ENCODE data around the gene GHITM.
"Not testable (repeated sequence)": the region's sequence is repeated elsewhere in the genome, so short reads cannot be mapped to it uniquely, and the experiment has no call there.

Gene GHITM

DNA sequence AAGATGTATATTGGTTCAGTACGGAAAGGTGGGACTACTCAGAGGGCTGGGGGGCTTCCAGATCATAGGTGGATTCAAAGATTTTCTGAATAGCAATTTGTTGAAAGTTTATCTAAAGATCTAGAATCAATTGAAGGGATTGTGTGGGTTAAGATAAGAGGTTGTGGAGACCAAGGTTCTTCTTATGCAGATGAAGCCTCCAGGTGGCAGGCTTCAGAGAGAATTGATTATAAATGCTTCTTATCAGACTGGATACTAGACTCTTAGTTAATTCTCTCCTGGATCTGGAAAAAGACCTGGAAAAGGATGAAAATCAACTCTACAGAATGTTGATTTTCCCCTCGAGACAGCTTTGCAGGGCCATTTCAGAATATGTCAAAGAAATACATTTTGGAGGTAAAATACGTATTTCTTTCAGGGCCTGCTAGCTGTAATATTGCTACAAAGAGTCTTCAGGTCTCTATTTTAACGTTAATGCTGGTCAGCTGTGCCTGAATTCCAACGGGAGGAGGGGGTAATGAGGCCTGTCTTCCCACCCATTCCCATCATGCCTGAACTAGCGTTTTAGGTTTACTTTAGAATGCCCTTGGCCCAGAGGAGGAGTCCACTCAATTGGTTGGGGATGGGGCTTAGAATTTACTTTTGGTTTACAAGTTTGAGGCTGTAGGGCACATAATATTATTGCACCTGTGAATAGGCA is 21.5 kb downstream of the GHITM start:
- no peak overlapping the region for H3K27ac ChIP-seq (ENCODE audit: low read depth, low read length)
- H3K27me3 ChIP-seq (ENCODE audit: control insufficient read depth in 1 of 2, insufficient read depth in 2 of 2, low read length in 2 of 2) = peaks cover 3 to 4% of the 10 kb centered on the region in 2 donors
- no peaks in the 10 kb centered on the region for H3K9me3 ChIP-seq (ENCODE audit: control insufficient read depth in 1 of 2, low read length in 2 of 2)
- peaks cover 9 to 16% of the 10 kb centered on the region in 2 donors for H3K4me1 ChIP-seq (ENCODE audit: control insufficient read depth in 1 of 2, insufficient read depth in 2 of 2, low read length in 2 of 2)
- H3K4me3 ChIP-seq (ENCODE audit: low read depth in 1 of 2, low read length in 2 of 2) = no peak overlapping the region
- no peaks in the 10 kb centered on the region for H3K36me3 ChIP-seq (ENCODE audit: control insufficient read depth in 1 of 2, insufficient read depth in 2 of 2, low read length in 2 of 2)
- H3K9ac ChIP-seq (ENCODE audit: low read depth in 1 of 2, low read length in 2 of 2) = no peak overlapping the region

DNA sequence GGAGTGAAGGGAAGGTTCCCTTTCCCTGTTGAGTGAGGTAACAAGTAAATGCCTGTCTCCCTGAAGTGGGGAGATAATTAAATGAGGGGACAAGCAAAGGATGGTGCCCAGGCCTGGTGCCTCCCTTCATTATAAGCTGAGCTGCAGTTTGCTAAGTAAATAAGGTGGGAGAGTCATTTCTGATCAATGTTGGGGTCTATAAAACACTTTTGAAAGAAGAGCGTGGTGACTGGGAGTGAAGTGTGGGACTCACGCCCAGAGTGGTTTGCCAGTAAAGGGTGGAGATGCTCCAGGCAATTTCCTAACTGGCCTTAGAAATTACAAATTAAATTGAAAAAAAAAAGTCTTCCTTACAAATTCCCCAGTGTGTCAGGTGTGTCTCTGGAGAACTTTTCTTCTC is 24.7 kb downstream of the GHITM start:
- Histone ChIP-seq H3K4me1 (ENCODE audit: control insufficient read depth in 1 of 2, insufficient read depth in 2 of 2, low read length in 2 of 2) (peaks cover 3 to 5% of the 10 kb centered on the region in 2 donors), H3K9me3 (ENCODE audit: control insufficient read depth in 1 of 2, low read length in 2 of 2) (no peaks in the 10 kb centered on the region), H3K27me3 (ENCODE audit: control insufficient read depth in 1 of 2, insufficient read depth in 2 of 2, low read length in 2 of 2) (peaks cover 3 to 4% of the 10 kb centered on the region in 2 donors), H3K9ac (ENCODE audit: low read depth in 1 of 2, low read length in 2 of 2) (no peak overlapping the region), H3K36me3 (ENCODE audit: control insufficient read depth in 1 of 2, insufficient read depth in 2 of 2, low read length in 2 of 2) (no peaks in the 10 kb centered on the region), H3K4me3 (ENCODE audit: low read depth in 1 of 2, low read length in 2 of 2) (no peak overlapping the region), H3K27ac (ENCODE audit: low read depth, low read length) (no peak overlapping the region)

- Histone ChIP-seq H3K9me3 (ENCODE audit: control insufficient read depth in 1 of 2, low read length in 2 of 2) (no peaks in the 10 kb centered on the region), H3K9ac (ENCODE audit: low read depth in 1 of 2, low read length in 2 of 2) (no peak overlapping the region), H3K4me3 (ENCODE audit: low read depth in 1 of 2, low read length in 2 of 2) (no peak overlapping the region), H3K4me1 (ENCODE audit: control insufficient read depth in 1 of 2, insufficient read depth in 2 of 2, low read length in 2 of 2) (peaks cover 0 to 2% of the 10 kb centered on the region in 2 donors), H3K27me3 (ENCODE audit: control insufficient read depth in 1 of 2, insufficient read depth in 2 of 2, low read length in 2 of 2) (peaks cover 0 to 4% of the 10 kb centered on the region in 2 donors), H3K27ac (ENCODE audit: low read depth, low read length) (no peak overlapping the region), H3K36me3 (ENCODE audit: control insufficient read depth in 1 of 2, insufficient read depth in 2 of 2, low read length in 2 of 2) (no peaks in the 10 kb centered on the region)
These were observed 25.1 kb downstream of the GHITM start for GRCh38 chr10:84164442-84164841.

DNA sequence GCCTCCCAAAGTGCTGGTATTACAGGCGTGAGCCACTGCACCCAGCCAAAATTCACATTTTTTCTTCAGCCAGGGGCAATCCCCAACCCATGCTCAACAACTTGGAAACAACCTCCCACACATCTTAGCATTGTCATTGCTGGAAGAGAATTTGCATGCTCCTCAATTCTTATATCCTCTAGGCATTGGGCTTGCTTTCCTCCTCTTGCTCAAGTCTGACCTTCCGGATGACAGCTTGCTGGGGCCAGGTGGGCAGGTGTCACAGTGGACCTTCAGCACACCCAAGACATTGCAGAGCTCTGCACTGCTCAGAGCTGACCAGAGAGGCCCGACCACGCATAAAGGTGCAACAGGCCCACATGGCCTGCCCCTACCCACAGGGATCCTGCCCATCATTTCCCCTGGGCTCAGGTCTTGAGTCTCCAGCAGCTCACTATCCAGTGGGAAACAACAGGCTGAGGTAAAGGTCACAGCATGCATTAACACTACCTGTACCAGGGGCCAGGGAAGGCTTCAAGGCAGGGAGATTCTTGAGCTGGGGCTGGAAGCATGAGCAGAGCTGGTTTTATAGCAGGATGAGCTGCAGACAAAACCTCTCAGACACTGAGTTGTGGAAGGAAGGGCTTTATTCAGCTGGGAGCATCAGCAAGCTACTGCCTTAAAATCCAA is 27.4 kb downstream of the GHITM start:
- Histone ChIP-seq H3K36me3 (ENCODE audit: control insufficient read depth in 1 of 2, insufficient read depth in 2 of 2, low read length in 2 of 2) (no peaks in the 10 kb centered on the region), H3K27ac (ENCODE audit: low read depth, low read length) (no peak overlapping the region), H3K4me3 (ENCODE audit: low read depth in 1 of 2, low read length in 2 of 2) (no peak overlapping the region), H3K9ac (ENCODE audit: low read depth in 1 of 2, low read length in 2 of 2) (no peak overlapping the region), H3K27me3 (ENCODE audit: control insufficient read depth in 1 of 2, insufficient read depth in 2 of 2, low read length in 2 of 2) (peaks cover 0 to under 1% of the 10 kb centered on the region in 2 donors), H3K9me3 (ENCODE audit: control insufficient read depth in 1 of 2, low read length in 2 of 2) (no peaks in the 10 kb centered on the region), H3K4me1 (ENCODE audit: control insufficient read depth in 1 of 2, insufficient read depth in 2 of 2, low read length in 2 of 2) (no peaks in the 10 kb centered on the region)

DNA sequence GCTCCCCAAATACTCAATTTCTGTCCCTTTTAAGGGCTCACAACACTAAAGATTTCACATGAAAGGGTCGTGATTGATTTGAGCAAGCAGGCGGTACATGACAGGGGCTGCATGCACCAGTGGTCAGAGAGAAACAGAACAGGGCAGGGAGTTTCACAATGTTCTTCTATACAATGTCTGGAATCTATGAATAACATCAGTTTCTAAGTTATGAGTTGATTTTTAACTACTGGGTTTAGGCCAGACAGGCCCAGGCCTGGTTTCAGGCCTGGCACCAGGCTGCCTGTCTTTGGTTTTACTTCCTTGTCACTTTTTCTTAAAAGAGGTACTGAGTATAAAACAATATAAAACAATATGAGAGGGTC is 28.0 kb downstream of the GHITM start:
- H3K9ac ChIP-seq (ENCODE audit: low read depth in 1 of 2, low read length in 2 of 2); H3K36me3 ChIP-seq (ENCODE audit: control insufficient read depth in 1 of 2, insufficient read depth in 2 of 2, low read length in 2 of 2); H3K27ac ChIP-seq (ENCODE audit: low read depth, low read length); H3K4me3 ChIP-seq (ENCODE audit: low read depth in 1 of 2, low read length in 2 of 2); H3K9me3 ChIP-seq (ENCODE audit: control insufficient read depth in 1 of 2, low read length in 2 of 2); H3K4me1 ChIP-seq (ENCODE audit: control insufficient read depth in 1 of 2, insufficient read depth in 2 of 2, low read length in 2 of 2); H3K27me3 ChIP-seq (ENCODE audit: control insufficient read depth in 1 of 2, insufficient read depth in 2 of 2, low read length in 2 of 2): not testable (repeated sequence)

DNA sequence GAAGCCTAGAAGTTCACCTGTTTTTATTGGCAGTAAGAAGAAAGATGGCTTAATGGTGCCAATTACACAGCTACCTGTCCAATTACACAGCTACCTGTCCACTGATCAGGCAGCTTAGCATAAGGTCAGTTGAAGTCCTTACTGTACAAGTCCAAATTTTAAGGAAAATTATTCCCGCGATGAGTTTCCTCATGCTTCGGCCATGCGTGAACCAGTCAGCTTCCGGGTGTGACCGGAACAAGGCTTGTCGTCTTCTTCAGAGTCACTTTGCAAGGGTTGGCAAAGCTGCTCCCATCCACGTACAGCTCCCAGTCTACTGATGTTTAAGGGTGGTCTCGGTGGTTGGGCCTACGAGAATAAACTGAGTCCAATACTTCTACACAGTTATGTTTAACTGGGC is 29.1 kb downstream of the GHITM start:
- H3K9ac ChIP-seq (ENCODE audit: low read depth in 1 of 2, low read length in 2 of 2); H3K9me3 ChIP-seq (ENCODE audit: control insufficient read depth in 1 of 2, low read length in 2 of 2); H3K27ac ChIP-seq (ENCODE audit: low read depth, low read length); H3K4me1 ChIP-seq (ENCODE audit: control insufficient read depth in 1 of 2, insufficient read depth in 2 of 2, low read length in 2 of 2); H3K36me3 ChIP-seq (ENCODE audit: control insufficient read depth in 1 of 2, insufficient read depth in 2 of 2, low read length in 2 of 2); H3K27me3 ChIP-seq (ENCODE audit: control insufficient read depth in 1 of 2, insufficient read depth in 2 of 2, low read length in 2 of 2); H3K4me3 ChIP-seq (ENCODE audit: low read depth in 1 of 2, low read length in 2 of 2): not testable (repeated sequence)

DNA sequence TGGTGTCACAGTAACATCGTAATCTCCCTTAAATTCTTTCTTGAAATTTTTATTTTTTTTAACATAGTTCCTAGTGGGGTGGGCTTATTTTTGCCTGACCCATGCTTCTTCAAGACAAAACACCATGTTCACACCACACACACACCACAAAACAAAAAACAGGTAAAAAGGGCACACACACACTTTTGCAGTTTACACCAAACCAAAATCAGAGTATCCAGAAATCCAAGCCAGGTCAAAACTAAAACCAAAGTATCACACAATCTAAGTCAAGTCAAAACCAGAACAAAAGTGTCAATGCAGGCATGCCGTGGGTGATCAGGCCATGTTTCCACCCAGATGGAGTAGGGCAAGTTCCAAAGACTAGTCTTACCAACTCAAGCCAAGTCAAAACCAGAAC is 31.9 kb downstream of the GHITM start:
- H3K9me3 ChIP-seq (ENCODE audit: control insufficient read depth in 1 of 2, low read length in 2 of 2); H3K9ac ChIP-seq (ENCODE audit: low read depth in 1 of 2, low read length in 2 of 2); H3K4me3 ChIP-seq (ENCODE audit: low read depth in 1 of 2, low read length in 2 of 2); H3K27ac ChIP-seq (ENCODE audit: low read depth, low read length); H3K36me3 ChIP-seq (ENCODE audit: control insufficient read depth in 1 of 2, insufficient read depth in 2 of 2, low read length in 2 of 2); H3K27me3 ChIP-seq (ENCODE audit: control insufficient read depth in 1 of 2, insufficient read depth in 2 of 2, low read length in 2 of 2); H3K4me1 ChIP-seq (ENCODE audit: control insufficient read depth in 1 of 2, insufficient read depth in 2 of 2, low read length in 2 of 2): not testable (repeated sequence)

DNA sequence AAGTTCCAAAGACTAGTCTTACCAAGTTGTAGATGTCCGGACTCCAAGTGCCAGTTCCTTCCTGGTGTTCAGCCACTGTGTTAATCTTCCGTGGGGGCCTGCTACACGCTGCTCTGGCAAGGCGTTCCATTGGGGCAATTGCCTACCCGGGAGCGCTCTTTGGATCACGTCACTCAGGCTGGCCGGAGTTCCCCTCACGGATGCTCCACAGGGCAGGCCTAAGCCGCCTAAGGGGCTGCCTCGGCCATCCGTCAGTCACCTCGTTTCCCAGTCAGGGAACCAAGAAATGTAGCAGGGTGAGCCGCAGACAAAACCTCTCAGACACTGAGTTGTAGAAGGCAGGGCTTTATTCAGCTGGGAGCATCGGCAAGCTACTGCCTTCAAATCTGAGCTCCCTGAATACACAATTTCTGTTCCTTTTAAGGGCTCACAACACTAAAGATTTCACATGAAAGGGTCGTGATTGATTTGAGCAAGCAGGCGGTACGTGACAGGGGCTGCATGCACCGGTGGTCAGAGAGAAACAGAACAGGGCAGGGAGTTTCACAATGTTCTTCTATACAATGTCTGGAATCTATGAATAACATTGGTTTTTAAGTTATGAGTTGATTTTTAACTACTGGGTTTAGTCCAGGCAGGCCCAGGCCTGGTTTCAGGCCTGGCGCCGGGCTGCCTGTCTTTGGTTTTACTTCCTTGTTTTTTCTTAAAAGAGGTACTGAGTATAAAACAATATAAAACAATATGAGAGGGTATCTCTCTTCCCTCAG is 32.6 kb downstream of the GHITM start:
- not testable (repeated sequence) for H3K9ac ChIP-seq (ENCODE audit: low read depth in 1 of 2, low read length in 2 of 2); H3K27me3 ChIP-seq (ENCODE audit: control insufficient read depth in 1 of 2, insufficient read depth in 2 of 2, low read length in 2 of 2); H3K4me3 ChIP-seq (ENCODE audit: low read depth in 1 of 2, low read length in 2 of 2); H3K9me3 ChIP-seq (ENCODE audit: control insufficient read depth in 1 of 2, low read length in 2 of 2); H3K36me3 ChIP-seq (ENCODE audit: control insufficient read depth in 1 of 2, insufficient read depth in 2 of 2, low read length in 2 of 2); H3K4me1 ChIP-seq (ENCODE audit: control insufficient read depth in 1 of 2, insufficient read depth in 2 of 2, low read length in 2 of 2)
- peak overlapping the region; percentile 14 for H3K27ac ChIP-seq (ENCODE audit: low read depth, low read length)

DNA sequence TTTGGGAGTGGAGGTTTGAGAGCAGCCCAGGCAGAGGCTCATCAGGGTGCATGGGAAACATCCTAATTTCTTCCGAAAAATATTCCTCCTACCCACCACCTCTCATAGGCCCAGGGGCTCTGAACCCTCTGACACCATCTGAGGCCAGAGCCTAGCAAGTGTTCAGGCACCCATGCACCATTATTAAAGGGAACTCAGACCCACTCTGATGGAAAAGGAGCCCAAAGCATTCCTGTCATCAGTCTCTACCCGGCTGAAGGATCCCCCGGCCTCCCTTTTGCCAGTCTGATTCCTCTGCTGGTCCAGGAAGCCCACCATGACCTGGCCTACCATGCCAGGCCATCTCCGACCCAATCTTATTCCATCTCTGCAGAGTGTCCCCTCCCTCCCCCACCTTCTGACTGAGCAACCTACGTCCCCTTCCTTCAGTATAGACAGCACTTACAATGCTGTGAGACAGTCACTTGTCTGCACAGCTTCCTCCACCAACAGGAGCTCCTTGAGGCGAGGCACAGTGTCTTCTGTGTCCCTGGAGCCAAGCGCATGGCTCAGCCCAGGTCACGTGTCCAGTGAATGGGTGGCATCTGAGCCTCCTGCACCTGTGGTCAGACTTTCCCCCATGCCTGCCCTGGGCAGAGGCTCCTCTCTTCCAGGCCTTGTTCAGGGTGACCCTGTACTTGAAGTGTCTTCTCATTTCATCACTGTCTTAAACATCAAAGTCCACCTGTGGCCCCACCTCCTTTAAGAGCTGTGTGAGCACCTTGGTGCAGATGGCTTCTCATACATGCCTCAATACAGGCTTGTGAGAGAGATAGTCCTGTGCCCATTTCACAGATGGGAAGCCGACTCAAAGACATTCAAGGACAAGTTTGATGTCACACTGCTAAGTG is 33.4 kb downstream of the GHITM start:
- no peaks in the 10 kb centered on the region for H3K4me1 ChIP-seq (ENCODE audit: control insufficient read depth in 1 of 2, insufficient read depth in 2 of 2, low read length in 2 of 2)
- H3K36me3 ChIP-seq (ENCODE audit: control insufficient read depth in 1 of 2, insufficient read depth in 2 of 2, low read length in 2 of 2) = no peaks in the 10 kb centered on the region
- no peak overlapping the region for H3K4me3 ChIP-seq (ENCODE audit: low read depth in 1 of 2, low read length in 2 of 2)
- H3K27me3 ChIP-seq (ENCODE audit: control insufficient read depth in 1 of 2, insufficient read depth in 2 of 2, low read length in 2 of 2) = no peaks in the 10 kb centered on the region
- H3K9me3 ChIP-seq (ENCODE audit: control insufficient read depth in 1 of 2, low read length in 2 of 2) = no peaks in the 10 kb centered on the region
- no peak overlapping the region for H3K27ac ChIP-seq (ENCODE audit: low read depth, low read length)
- no peak overlapping the region for H3K9ac ChIP-seq (ENCODE audit: low read depth in 1 of 2, low read length in 2 of 2)

All from duodenal mucosa (tissue), 2 donors.